IPS-18a (cell line): ENCODE data around the gene SPDYE3.

ENCODE experiments used
- H3K27ac ChIP-seq: one replicate; pipeline ENCODE4 v1.5.1; 2013; ENCODE audit warnings: low read length
- H3K27me3 ChIP-seq: one replicate; pipeline ENCODE4 v1.6.1; 2013; ENCODE audit warnings: mild to moderate bottlenecking, low read length; ENCODE audit not compliant: control insufficient read depth, insufficient read depth
- H3K36me3 ChIP-seq: one replicate; pipeline ENCODE4 v1.6.1; 2013; ENCODE audit warnings: low read depth, low read length; ENCODE audit not compliant: control insufficient read depth
- H3K4me1 ChIP-seq: one replicate; pipeline ENCODE4 v1.6.1; 2013; ENCODE audit warnings: low read depth, low read length; ENCODE audit not compliant: control insufficient read depth
- H3K4me3 ChIP-seq: one replicate; pipeline ENCODE4 v1.5.1; 2013; ENCODE audit warnings: low read length
- H3K9ac ChIP-seq: one replicate; pipeline ENCODE4 v1.6.1; 2013; ENCODE audit warnings: mild to moderate bottlenecking, low read length, moderate library complexity
- H3K9me3 ChIP-seq: one replicate; pipeline ENCODE4 v1.6.1; 2013; ENCODE audit warnings: low read depth, low read length; ENCODE audit not compliant: control insufficient read depth

The SPDYE3 gene

GRCh38 chr7:100367676-100368613, 60.4 kb downstream of the SPDYE3 start:
- H3K9me3 ChIP-seq: no peaks in the 10 kb centered on the region
- H3K27ac ChIP-seq: no peak overlapping the region
- H3K4me3 ChIP-seq: no peak overlapping the region
- H3K9ac ChIP-seq: no peak overlapping the region
- H3K4me1 ChIP-seq: peaks cover 21% of the 10 kb centered on the region
- peaks cover 19% of the 10 kb centered on the region for H3K36me3 ChIP-seq
- no peaks in the 10 kb centered on the region for H3K27me3 ChIP-seq

- peaks cover 21% of the 10 kb centered on the region for H3K4me1 ChIP-seq
- H3K27me3 ChIP-seq: no peaks in the 10 kb centered on the region
- H3K4me3 ChIP-seq: no peak overlapping the region
- no peak overlapping the region for H3K27ac ChIP-seq
- no peaks in the 10 kb centered on the region for H3K9me3 ChIP-seq
- H3K36me3 ChIP-seq: peaks cover 12% of the 10 kb centered on the region
- H3K9ac ChIP-seq: no peak overlapping the region
Measured at GRCh38 chr7:100369105-100369504, 61.6 kb downstream of the SPDYE3 start.

DNA sequence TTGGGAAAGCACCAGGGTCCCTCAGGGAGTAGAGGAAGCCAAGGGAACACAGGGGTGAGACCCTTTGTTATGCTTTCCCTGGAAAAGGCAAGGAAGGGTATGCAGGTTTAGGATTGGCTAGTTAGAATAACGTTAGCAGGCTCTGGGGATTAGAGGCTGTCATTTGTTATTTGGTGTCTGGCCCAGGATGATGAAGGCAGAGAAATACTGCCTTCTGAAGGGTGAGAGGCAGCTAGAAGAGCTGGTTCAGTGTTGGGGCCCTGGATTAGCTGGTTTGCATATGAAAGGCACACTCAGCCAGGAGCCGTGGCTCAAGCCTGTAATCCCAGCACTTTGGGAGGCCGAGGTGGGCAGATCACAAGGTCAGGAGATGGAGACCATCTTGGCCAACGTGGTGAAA, 62.8 kb downstream of the SPDYE3 start:
- no peak overlapping the region for H3K4me3 ChIP-seq
- H3K9me3 ChIP-seq: no peaks in the 10 kb centered on the region
- no peaks in the 10 kb centered on the region for H3K27me3 ChIP-seq
- no peak overlapping the region for H3K27ac ChIP-seq
- H3K36me3 ChIP-seq: peaks cover 9% of the 10 kb centered on the region
- H3K4me1 ChIP-seq: peaks cover 26% of the 10 kb centered on the region
- H3K9ac ChIP-seq: peak overlapping the region; percentile 3

DNA sequence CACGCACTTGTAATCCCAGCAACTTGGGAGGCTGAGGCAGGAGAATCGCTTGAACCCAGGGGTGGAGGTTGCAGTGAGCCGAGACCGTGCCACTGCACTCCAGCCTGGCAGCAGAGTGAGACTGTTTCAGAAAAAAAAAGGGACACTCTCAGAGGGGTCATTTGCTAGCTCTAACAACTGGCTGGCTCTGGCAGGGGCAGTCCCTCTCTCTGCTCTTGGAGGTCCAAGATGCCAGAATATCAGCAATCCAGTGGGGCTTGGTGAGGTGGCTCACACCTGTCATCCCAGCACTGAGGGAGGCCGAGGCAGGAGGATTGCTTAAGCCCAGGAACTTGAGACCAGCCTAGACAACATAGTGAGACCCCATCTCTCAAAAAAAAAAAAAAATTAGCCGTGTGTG, 63.2 kb downstream of the SPDYE3 start:
- peaks cover 9% of the 10 kb centered on the region for H3K36me3 ChIP-seq
- no peak overlapping the region for H3K4me3 ChIP-seq
- H3K9me3 ChIP-seq: no peaks in the 10 kb centered on the region
- H3K4me1 ChIP-seq: peaks cover 26% of the 10 kb centered on the region
- no peak overlapping the region for H3K9ac ChIP-seq
- peak overlapping the region; percentile 42 for H3K27ac ChIP-seq
- H3K27me3 ChIP-seq: no peaks in the 10 kb centered on the region

DNA sequence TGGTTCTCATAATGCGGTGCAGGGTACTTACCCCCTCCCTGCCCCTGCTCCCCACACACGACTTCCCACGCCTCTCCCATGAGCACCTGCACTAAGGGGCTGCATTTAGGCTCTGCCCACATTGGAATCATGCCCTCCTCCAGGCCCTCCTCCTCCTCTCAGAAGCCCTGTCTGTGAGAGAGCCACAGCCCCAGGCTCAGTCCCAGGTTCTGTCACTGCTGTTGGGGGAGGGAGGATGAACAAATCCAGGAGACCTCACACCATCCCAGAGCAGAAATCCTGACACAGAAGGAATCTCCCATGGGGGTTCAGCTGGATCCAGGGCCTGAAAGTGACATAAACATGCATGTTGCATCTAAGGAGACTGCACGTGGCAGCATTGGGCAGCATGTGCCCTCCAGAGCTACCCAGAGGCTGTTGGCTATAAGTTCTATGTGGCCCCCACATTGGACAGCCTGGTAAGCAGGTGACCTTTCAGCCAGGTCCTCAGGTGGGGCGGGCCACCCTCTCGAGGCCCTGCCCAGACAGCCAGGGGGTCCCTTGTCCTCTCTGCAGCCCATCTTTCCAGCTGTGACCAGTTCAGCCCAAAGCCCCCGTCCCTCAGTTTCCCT, 64.2 kb downstream of the SPDYE3 start:
- Histone ChIP-seq H3K27ac (no peak overlapping the region), H3K36me3 (peaks cover 9% of the 10 kb centered on the region), H3K4me3 (no peak overlapping the region), H3K4me1 (peaks cover 26% of the 10 kb centered on the region), H3K27me3 (no peaks in the 10 kb centered on the region), H3K9ac (no peak overlapping the region), H3K9me3 (no peaks in the 10 kb centered on the region)
